Spleen (tissue), 7 donors: ENCODE data around the gene TYK2.
A peak's percentile ranks its signal among the peaks of the same experiment; 100 is the strongest.

Source experiments
- CTCF ChIP-seq, 11 experiments: fragments of 200-600 bp in 7 of 11; fragments of 450-650 bp in 4 of 11; sonication (generic) in 4 of 11; IDR thresholded peaks in 8 of 11; conservative IDR thresholded peaks in 3 of 11; 1 replicate in 7 of 11; 2 replicates in 4 of 11; pipeline versions ENCODE4 v1.4.0 to v1.8.0; 2016 to 2021; ENCODE audit warnings: antibody characterized with exemption in 11 of 11, inconsistent platforms in 4 of 11, mild to moderate bottlenecking in 1 of 11
- POLR2AphosphoS5 ChIP-seq, 3 donors: sonication (generic); formaldehyde crosslinking; IDR thresholded peaks; one replicate each; pipeline ENCODE4 v1.5.1; 2017; ENCODE audit warnings: antibody characterized with exemption in 3 of 3
- donor health status: DM: no; HTN: no; CAD: no; lungs with moderate emphysema.
- donor health status: DM: no; HTN: no; CAD: no.
- donor health status: DM: no; HTN: no; CAD: no.

- peak in 1 of 3 donors; percentile 12 for TF ChIP-seq POLR2AphosphoS5 (IDR thresholded peaks at IDR 0.05)
- TF ChIP-seq CTCF (IDR thresholded peaks at IDR 0.05 in 8 of 11, conservative IDR thresholded peaks at IDR 0.05 in 3 of 11): no peak
These were observed 59.6 kb downstream of the TYK2 start for GRCh38 chr19:10320602-10321416.
